GM12878 (cell line): Measurements from ENCODE around the gene CC2D2B. TPM values are rescaled to one million over a fixed set of nuclear protein-coding genes. Genes with fewer than 3 reads are reported as not detected.

Source experiments
- ATAC-seq: fragments of 200-7000 bp; cut with Tn5 transposase; 3 replicates; pipeline ENCODE4 v1.9.1; 2020; ENCODE audit warnings: mild to moderate bottlenecking, moderate library complexity
- BruUV-seq: library from RNA; stranded (reverse); fragments of 400-500 nt; replicated peaks from 2 replicates; lab custom pipeline; 2021; lab: Mats Ljungman, UMichigan
- CTCF ChIA-PET: fragments of 300-600 bp; sonication (Branson Sonifier 250); formaldehyde crosslinking; extraction: SDS; loops from one replicate; lab custom pipeline; 2021; ENCODE audit warnings: inconsistent platforms; lab: Yijun Ruan, JAX
- POLR2A ChIA-PET: fragments of 350-600 bp; formaldehyde crosslinking; extraction: SDS; loops from one replicate; lab custom pipeline; 2021; ENCODE audit warnings: inconsistent platforms; lab: Charles Lee
- RAD21 ChIA-PET: fragments of 300-600 bp; sonication (Branson Sonifier 250); formaldehyde crosslinking; loops from one replicate; lab custom pipeline; 2023; ENCODE audit warnings: antibody characterized with exemption; ENCODE audit not compliant: unreplicated experiment; lab: Charles Lee
- SMC1A ChIA-PET: fragments of 300-600 bp; sonication (Branson Sonifier 250); formaldehyde crosslinking; loops from one replicate; lab custom pipeline; 2023; ENCODE audit not compliant: unreplicated experiment, uncharacterized antibody; lab: Charles Lee
- DNase-seq: peaks from one replicate; pipeline ENCODE4 v3.0.0-alpha.2; 2011; ENCODE audit warnings: low read depth, low spot score
- FAIRE-seq: peaks from 3 replicates; lab custom pipeline; 2011; peaks lifted over from hg19 to GRCh38; lab: Jason Lieb, UNC
- H2AFZ ChIP-seq: 2 replicates; pipeline ENCODE4 v1.6.0; 2011; ENCODE audit warnings: low read depth, low read length, control low read depth; ENCODE audit not compliant: control insufficient read depth
- H3K27ac ChIP-seq: 2 replicates; pipeline ENCODE4 v1.5.1; 2011; ENCODE audit warnings: control low read depth; ENCODE audit not compliant: control insufficient read depth, insufficient read depth
- H3K27me3 ChIP-seq, 2 experiments: replicated peaks in 1 of 2; 2 replicates each; pipeline versions ENCODE4 v1.6.0 to v1.6.1; 2011; ENCODE audit warnings: low read length in 1 of 2; ENCODE audit not compliant: control insufficient read depth in 2 of 2, insufficient read depth in 2 of 2
- H3K36me3 ChIP-seq, 2 experiments: 2 replicates each; pipeline ENCODE4 v1.5.1; 2011; ENCODE audit warnings: low read length in 1 of 2; ENCODE audit not compliant: control insufficient read depth in 2 of 2, insufficient read depth in 2 of 2
- H3K4me1 ChIP-seq: 2 replicates; pipeline ENCODE4 v1.6.1; 2011; ENCODE audit warnings: mild to moderate bottlenecking, low read length, moderate library complexity, mixed read lengths; ENCODE audit not compliant: control insufficient read depth, insufficient read depth
- H3K4me2 ChIP-seq: 2 replicates; pipeline ENCODE4 v1.6.0; 2011; ENCODE audit warnings: control low read depth; ENCODE audit not compliant: control insufficient read depth, insufficient read depth
- H3K4me3 ChIP-seq: fragments of 200-600 bp; sonication (generic); 2 replicates; pipeline ENCODE4 v1.5.1; 2016
- H3K79me2 ChIP-seq: 2 replicates; pipeline ENCODE4 v1.6.0; 2011; ENCODE audit warnings: low read length; ENCODE audit not compliant: control insufficient read depth, insufficient read depth
- H3K9ac ChIP-seq: 2 replicates; pipeline ENCODE4 v1.8.0; 2011; ENCODE audit warnings: low read length, control low read depth, mixed read lengths; ENCODE audit not compliant: control insufficient read depth, insufficient read depth
- H3K9me3 ChIP-seq: replicated peaks from 3 replicates; pipeline ENCODE4 v1.5.1; 2011; ENCODE audit warnings: mild to moderate bottlenecking, low read length; ENCODE audit not compliant: control insufficient read depth, insufficient read depth
- H4K20me1 ChIP-seq: 2 replicates; pipeline ENCODE4 v1.6.0; 2011; ENCODE audit not compliant: control insufficient read depth, insufficient read depth
- CHD1 ChIP-seq: IDR thresholded peaks from 2 replicates; pipeline ENCODE4 v1.6.1; 2012; ENCODE audit warnings: low read depth, low read length, improper control_type of control experiment
- IRF5 ChIP-seq: fragments of 450-650 bp; IDR thresholded peaks from 2 replicates; pipeline ENCODE4 v1.6.1; 2017; ENCODE audit warnings: borderline replicate concordance
- NFXL1 ChIP-seq: fragments of 450-650 bp; IDR thresholded peaks from 2 replicates; pipeline ENCODE4 v1.6.1; 2017; ENCODE audit warnings: antibody characterized with exemption, mild to moderate bottlenecking, borderline replicate concordance
- SIN3A ChIP-seq: IDR thresholded peaks from 2 replicates; pipeline ENCODE4 v1.6.1; 2012; ENCODE audit warnings: low read depth, low read length, improper control_type of control experiment
- SUPT20H ChIP-seq: IDR thresholded peaks from 2 replicates; pipeline ENCODE4 v1.6.1; 2011; ENCODE audit warnings: low read depth, mild to moderate bottlenecking, low read length, moderate library complexity, borderline replicate concordance; ENCODE audit not compliant: control insufficient read depth
- YY1 ChIP-seq: IDR thresholded peaks from 2 replicates; pipeline ENCODE4 v1.6.1; 2011; ENCODE audit warnings: low read depth, mild to moderate bottlenecking, low read length
- ZNF24 ChIP-seq: fragments of 450-650 bp; IDR thresholded peaks from 2 replicates; pipeline ENCODE4 v1.6.1; 2017; ENCODE audit warnings: antibody characterized with exemption, mild to moderate bottlenecking
- WGBS: methylation state at CpG from one replicate; pipeline ENCODE4 v1.1.6; 2016; ENCODE audit warnings: low lambda C conversion rate; ENCODE audit not compliant: insufficient replicate concordance, insufficient coverage; ENCODE audit errors: missing lambda C conversion rate; 5-methylcytosine and 5-hydroxymethylcytosine counted together
- in situ Hi-C: fragments of 300-500 bp; cut with MboI; formaldehyde crosslinking; loops from 9 replicates; pipeline ENCODE4 v1.14.3; 2018; ENCODE audit warnings: mixed read lengths
- intact Hi-C: fragments of 100-400 bp; cut with micrococcal nuclease; formaldehyde crosslinking; loops from one replicate; pipeline ENCODE4 v1.14.2; 2022; ENCODE audit not compliant: unreplicated experiment
- polyA plus RNA-seq, 11 experiments: library from polyadenylated mRNA; depleted of rRNA in 4 of 11; unstranded in 6 of 11; stranded (reverse) in 5 of 11; fragments of >200 nt; fragmentation: Nextera tagmentation in 4 of 11; fragmentation: Illumina TruSeq in 1 of 11; extraction: Ambion mirVana in 4 of 11; extraction: Trizol in 1 of 11; gene quantifications; 1 replicate in 1 of 11; 2 replicates in 10 of 11; pipeline versions ENCODE4 v1.2.1 to v1.2.3, GENCODE V29; 2011 to 2016; ENCODE audit warnings: inconsistent platforms in 2 of 11, missing spikeins in 2 of 11, low read depth in 1 of 11
- total RNA-seq, 4 experiments: library from RNA; depleted of rRNA in 3 of 4; stranded (reverse); fragments of >200 nt in 3 of 4; fragmentation: Illumina TruSeq in 1 of 4; extraction: Trizol in 1 of 4; gene quantifications; 2 replicates each; pipeline versions ENCODE4 v1.2.1 to v1.2.3, GENCODE V29; 2013 to 2021
- TF ChIP-seq, protein P1 (sequence below): IDR thresholded peaks from 2 replicates; pipeline ENCODE4 v1.6.1; 2011; ENCODE audit warnings: borderline replicate concordance, low read depth, mild to moderate bottlenecking, moderate library complexity, low read length; ENCODE audit not compliant: insufficient read depth, poor library complexity, severe bottlenecking
- TF ChIP-seq, protein P2 (sequence below): IDR thresholded peaks from 2 replicates; pipeline ENCODE4 v1.6.1; 2012; ENCODE audit warnings: low read depth, low read length, improper control_type of control experiment

CC2D2B gene
- total and polyA plus RNA-seq, 10 of the 15 experiments (the other 5 are each of a cell fraction or from before 2014, with no cell fraction given), result 0.42 to 2.8 (median 0.78) TPM

GRCh38 chr10:95881316-95881715, 26.5 kb upstream of the CC2D2B start:
- POLR2A ChIA-PET, result interaction anchor here (0.8 to 1.0 kb wide), 2 partner anchors 9 to 188 kb away, joined by 3 read pairs; partner anchors contain the start of gene TCTN3
- CTCF ChIA-PET, result interaction anchor here (1.9 kb wide), 1 partner anchor 187 kb away, joined by 9 read pairs; the partner anchor contains the start of gene TCTN3
- no peak for FAIRE-seq

DNA sequence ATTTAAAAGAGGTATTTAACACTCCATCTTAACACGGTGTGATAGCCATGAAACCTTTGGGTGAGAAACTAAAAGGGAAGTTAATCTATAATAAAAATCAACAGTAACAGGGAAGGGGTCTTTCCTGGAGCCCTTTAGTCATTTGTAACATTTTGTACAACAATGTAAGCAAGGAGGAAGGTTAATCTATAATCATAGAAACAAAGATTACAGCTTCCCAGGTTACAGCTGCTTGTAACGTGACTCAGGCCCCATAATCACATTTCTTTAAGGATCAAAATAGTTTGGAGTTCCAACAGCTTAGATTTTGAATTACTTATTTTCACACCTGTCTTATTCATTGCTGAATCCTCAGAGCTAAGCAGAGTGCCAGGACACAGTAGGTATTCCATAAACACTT, 17.9 kb upstream of the CC2D2B start:
- ChIA-PET CTCF (interaction anchor here (2.9 kb wide), 1 partner anchor 196 kb away, joined by 11 read pairs; the partner anchor contains the start of gene TCTN3), SMC1A (interaction anchor here (1.0 to 1.6 kb wide), 7 partner anchors 9 to 196 kb away, joined by 3 to 6 read pairs (median 4); partner anchors contain the start of gene TCTN3), RAD21 (interaction anchor here (1.4 kb wide), 1 partner anchor 196 kb away, joined by 7 read pairs; the partner anchor contains the start of gene TCTN3), POLR2A (no interaction called here)
- no peaks in the 10 kb centered on the region for H3K27me3 ChIP-seq
- no peak overlapping the region for H3K27ac ChIP-seq
- 78% methylated on average over 2 of the region's 2 CpGs for WGBS
- no peak overlapping the region for H3K4me2 ChIP-seq
- no peaks in the 10 kb centered on the region for H3K4me1 ChIP-seq
- no peaks in the 10 kb centered on the region for H3K9me3 ChIP-seq
- TF ChIP-seq SIN3A (no peak), SUPT20H (no peak), IRF5 (no peak), CHD1 (no peak)
- TF ChIP-seq, protein P1, sequence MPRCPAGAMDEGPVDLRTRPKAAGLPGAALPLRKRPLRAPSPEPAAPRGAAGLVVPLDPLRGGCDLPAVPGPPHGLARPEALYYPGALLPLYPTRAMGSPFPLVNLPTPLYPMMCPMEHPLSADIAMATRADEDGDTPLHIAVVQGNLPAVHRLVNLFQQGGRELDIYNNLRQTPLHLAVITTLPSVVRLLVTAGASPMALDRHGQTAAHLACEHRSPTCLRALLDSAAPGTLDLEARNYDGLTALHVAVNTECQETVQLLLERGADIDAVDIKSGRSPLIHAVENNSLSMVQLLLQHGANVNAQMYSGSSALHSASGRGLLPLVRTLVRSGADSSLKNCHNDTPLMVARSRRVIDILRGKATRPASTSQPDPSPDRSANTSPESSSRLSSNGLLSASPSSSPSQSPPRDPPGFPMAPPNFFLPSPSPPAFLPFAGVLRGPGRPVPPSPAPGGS, result no peak
- DNase-seq, result no peak
- H3K36me3 ChIP-seq, result peaks cover 0 to 4% of the 10 kb centered on the region in 2 experiments; a peak in 2 of 4 replicates
- no peak overlapping the region for H2AFZ ChIP-seq
- no peak overlapping the region for H3K4me3 ChIP-seq
- H3K79me2 ChIP-seq, result no peaks in the 10 kb centered on the region
- no peak overlapping the region for H3K9ac ChIP-seq
- ATAC-seq, result no peak
- H4K20me1 ChIP-seq, result no peaks in the 10 kb centered on the region
- in situ Hi-C loops (no loop called here), intact Hi-C loops (no loop called here)
- no peak for FAIRE-seq
- BruUV-seq, result no TSS peak

More at GRCh38 chr10:95881316-95881715, 26.5 kb upstream of the CC2D2B start:
- H3K9ac ChIP-seq, result no peak overlapping the region
- TF ChIP-seq, protein P2, sequence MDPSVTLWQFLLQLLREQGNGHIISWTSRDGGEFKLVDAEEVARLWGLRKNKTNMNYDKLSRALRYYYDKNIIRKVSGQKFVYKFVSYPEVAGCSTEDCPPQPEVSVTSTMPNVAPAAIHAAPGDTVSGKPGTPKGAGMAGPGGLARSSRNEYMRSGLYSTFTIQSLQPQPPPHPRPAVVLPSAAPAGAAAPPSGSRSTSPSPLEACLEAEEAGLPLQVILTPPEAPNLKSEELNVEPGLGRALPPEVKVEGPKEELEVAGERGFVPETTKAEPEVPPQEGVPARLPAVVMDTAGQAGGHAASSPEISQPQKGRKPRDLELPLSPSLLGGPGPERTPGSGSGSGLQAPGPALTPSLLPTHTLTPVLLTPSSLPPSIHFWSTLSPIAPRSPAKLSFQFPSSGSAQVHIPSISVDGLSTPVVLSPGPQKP, result no peak
- TF ChIP-seq NFXL1, result no peak
- TF ChIP-seq YY1, result no peak
- TF ChIP-seq ZNF24, result no peak
- BruUV-seq, result no TSS peak
- no peaks in the 10 kb centered on the region for H3K27me3 ChIP-seq
- no peaks in the 10 kb centered on the region for H3K9me3 ChIP-seq
- no peak overlapping the region for H3K4me2 ChIP-seq
- no peak overlapping the region for H3K27ac ChIP-seq
- H2AFZ ChIP-seq, result no peak overlapping the region
- SMC1A ChIA-PET, result interaction anchor here (1.2 kb wide), 1 partner anchor 8 kb away, joined by 4 read pairs; no protein-coding TSS in a partner anchor
- RAD21 ChIA-PET, result interaction anchor here (1.2 kb wide), 1 partner anchor 187 kb away, joined by 3 read pairs; the partner anchor contains the start of gene TCTN3
- no peaks in the 10 kb centered on the region for H3K79me2 ChIP-seq
- no peak overlapping the region for H3K4me3 ChIP-seq
- no peak for ATAC-seq
- H4K20me1 ChIP-seq, result no peaks in the 10 kb centered on the region
- H3K4me1 ChIP-seq, result peaks cover 16% of the 10 kb centered on the region; the same call in 1 of the 2 replicates
- intact Hi-C loops (no loop called here), in situ Hi-C loops (no loop called here)
- no peak for DNase-seq
- peaks cover 0 to 2% of the 10 kb centered on the region in 2 experiments; a peak in 1 of 4 replicates for H3K36me3 ChIP-seq
